Activated CD8-positive, alpha-beta memory T cell treated with anti-CD3 and anti-CD28 coated beads for 24 hours (primary cell): ENCODE data around the gene PLCB1.

Source experiments
- DNase-seq: peaks from one replicate; pipeline ENCODE4 v3.0.0-alpha.2; 2020

Gene PLCB1

GRCh38 chr20:8213270-8213669, 81.2 kb downstream of the PLCB1 start:
- DNase-seq = no peak

- DNase-seq = no peak
These were observed 81.9 kb downstream of the PLCB1 start for GRCh38 chr20:8213831-8214587.

GRCh38 chr20:8215361-8215781, 83.3 kb downstream of the PLCB1 start:
- no peak for DNase-seq

GRCh38 chr20:8216375-8217200, 84.5 kb downstream of the PLCB1 start:
- no peak for DNase-seq

DNA sequence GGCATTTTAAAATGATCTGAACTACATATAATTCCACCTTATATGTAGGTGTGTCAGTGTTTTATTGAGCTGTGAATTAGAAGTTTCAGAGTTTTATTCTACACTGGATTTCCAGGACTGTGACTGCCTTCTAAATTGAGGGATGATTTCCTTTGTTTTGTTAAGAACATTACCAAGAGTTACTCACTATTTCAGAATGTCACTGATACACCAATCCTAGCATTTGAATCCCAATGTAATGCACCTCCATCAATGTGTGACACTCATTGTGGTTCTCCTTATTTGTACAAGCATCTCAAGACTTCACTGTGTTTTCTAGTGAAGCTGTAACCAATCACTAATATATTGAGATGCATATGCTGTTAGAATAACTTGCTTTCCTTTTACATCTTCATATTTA, 86.8 kb downstream of the PLCB1 start:
- no peak for DNase-seq

- no peak for DNase-seq
These were observed 87.3 kb downstream of the PLCB1 start for GRCh38 chr20:8219403-8219802.

GRCh38 chr20:8220716-8221115, 88.7 kb downstream of the PLCB1 start:
- no peak for DNase-seq

DNA sequence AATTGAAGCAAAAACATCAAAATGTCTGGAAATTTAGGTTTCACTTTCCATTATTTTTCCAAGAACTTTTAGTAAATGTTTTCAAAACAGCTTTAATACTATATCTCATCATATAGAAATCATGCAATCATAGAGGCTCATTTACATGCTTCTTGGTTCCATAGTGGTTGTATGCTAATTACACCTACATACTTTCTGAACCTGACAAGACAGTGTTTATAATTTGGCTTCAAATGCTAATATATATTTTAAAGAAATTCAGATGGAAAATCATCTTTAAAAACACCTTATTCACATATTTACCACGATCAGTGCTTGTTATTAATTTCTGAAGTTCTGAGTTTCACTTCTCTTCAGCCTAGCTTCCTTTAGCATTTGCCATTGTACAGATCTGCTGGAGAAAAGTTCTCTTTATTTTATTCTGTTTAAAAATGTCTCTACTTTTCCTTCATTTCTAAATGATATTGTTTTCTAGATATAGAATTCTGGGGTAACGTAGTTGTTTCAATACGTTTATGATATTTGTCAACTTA, 89.9 kb downstream of the PLCB1 start:
- no peak for DNase-seq

DNA sequence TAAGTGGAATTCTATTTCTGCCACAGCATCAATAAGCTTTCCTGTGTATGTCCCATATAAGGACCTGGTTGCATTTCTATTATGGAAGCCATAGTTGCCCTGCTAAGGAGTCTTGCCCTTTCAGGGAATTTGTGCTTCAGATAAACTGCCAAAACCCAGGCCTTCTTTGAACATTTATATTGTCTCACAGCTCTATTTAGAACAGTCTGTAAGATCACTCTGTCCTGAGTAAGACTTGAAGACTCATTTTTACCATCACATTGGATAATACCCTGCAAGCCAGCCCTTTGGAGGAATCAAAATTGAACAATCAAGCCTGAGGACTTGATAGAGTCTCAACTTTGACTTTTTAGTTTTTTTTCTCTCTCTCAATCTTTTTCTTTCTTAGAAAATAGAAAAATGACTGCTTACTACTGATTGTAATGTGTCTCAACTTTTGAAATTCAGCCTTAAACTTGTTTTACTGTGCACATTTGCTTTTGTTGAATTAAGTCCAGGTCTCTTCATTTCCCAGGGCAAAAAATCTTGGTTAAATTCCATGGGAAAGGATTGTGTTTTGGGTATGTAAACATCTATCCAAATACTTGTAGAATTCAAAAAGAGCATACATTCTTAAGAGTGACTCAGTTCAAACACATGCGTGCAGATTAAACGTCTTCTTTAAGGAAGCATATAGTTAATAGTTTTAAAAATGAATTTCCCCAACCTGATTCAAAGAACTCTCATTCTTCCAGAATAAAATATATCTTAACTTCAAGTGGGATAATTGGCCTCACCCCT, 91.2 kb downstream of the PLCB1 start:
- no peak for DNase-seq

DNA sequence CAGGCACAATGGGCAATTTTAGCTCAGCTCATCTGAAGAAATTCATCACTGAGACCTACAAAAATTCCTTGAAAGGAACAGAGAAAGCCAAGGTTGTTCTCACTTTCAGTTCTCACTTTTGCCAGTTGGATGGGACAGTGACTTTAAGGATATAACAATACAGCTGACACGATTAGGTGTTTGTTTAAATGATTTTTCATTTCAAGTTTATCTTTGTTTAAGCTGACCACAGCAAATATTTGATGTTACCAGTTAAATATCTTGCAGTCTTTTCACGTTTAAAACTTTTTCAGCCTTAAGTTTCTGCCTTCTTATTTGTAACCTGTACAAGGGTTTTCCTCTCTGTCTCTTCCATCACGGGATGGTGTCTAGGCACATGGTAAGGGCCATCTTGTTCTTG, 93.6 kb downstream of the PLCB1 start:
- DNase-seq = no peak

- no peak for DNase-seq
These were observed 94.0 kb downstream of the PLCB1 start for GRCh38 chr20:8226106-8226505.

DNA sequence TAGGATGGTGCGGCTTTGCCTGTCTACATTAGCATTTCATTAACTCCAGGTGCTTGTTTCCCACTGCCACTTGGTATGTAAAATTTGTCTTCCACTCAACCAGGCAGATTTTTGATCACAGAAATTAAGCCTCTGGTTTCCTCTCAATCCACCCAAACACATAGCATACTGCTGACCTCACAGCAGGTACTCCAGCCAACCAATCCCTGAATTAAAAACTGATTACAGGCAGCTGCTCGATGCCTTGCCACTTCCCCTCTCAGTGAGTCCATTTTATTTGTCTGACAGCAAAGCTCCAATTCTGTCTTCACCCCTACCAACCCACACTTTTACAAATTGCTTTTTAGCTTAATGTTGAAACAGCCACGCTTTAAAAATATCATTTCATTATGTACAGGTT, 95.2 kb downstream of the PLCB1 start:
- no peak for DNase-seq

- DNase-seq = no peak
These were observed 96.2 kb downstream of the PLCB1 start for GRCh38 chr20:8228315-8228714.

- no peak for DNase-seq
These were observed 97.0 kb downstream of the PLCB1 start for GRCh38 chr20:8229090-8229489.

- no peak for DNase-seq
These were observed 99.0 kb downstream of the PLCB1 start for GRCh38 chr20:8231038-8231437.

DNA sequence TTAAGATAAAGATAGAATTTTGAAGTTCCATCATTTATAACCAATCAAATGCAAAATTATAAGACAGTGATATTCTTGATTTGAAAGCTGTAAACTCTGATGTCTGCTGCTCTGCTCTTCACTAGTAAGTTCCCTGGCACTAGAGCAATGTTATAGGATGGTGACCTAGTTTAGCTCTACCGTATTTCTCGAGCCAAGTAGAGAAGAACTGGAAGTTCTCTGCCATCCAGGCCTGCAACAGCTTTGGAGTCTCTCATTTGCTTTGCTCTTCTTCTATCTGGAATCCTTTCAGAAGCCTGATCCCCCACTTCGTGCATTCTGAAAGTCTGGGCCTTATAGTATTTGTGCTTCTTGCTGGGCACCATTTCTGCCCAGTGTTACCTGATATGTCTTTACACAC, 100.3 kb downstream of the PLCB1 start:
- no peak for DNase-seq

DNA sequence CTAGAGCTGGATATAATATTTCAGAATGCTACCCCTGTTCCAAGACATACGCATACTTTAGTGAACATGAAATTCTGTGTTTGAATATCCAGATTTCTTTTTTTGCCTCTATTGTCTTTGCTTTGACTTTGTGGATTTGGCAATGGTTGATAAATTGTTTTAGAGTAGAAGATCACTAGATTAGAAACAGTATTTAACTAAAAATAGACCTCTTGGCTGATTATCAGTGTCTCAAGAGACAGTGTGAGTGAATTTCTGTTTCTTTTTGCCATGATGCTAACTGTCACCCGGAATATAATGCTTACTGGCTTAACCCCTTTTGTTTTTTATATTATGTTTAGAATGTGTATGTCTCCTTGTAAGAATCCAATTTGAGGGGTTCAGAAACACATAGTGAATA, 102.5 kb downstream of the PLCB1 start:
- DNase-seq = no peak

DNA sequence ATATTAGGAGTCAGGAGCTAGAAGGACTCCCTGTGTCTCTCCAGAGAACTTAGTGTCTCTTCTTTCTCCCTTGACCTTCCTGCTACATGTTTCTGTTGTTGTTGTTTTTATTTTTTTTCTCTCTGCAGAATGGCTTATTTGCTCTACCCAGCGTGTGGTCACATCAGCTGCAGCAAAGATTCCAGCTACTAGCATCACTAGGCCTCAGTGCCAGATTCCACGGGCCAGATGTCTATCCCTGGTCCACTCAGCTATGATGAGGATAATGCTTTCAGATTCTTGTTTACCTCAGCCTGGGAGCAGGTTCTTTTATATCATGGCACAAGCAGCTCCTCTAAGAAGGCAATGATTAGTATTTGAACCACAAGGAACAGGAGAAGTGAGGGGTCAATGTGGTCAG, 110.0 kb downstream of the PLCB1 start:
- no peak for DNase-seq

DNA sequence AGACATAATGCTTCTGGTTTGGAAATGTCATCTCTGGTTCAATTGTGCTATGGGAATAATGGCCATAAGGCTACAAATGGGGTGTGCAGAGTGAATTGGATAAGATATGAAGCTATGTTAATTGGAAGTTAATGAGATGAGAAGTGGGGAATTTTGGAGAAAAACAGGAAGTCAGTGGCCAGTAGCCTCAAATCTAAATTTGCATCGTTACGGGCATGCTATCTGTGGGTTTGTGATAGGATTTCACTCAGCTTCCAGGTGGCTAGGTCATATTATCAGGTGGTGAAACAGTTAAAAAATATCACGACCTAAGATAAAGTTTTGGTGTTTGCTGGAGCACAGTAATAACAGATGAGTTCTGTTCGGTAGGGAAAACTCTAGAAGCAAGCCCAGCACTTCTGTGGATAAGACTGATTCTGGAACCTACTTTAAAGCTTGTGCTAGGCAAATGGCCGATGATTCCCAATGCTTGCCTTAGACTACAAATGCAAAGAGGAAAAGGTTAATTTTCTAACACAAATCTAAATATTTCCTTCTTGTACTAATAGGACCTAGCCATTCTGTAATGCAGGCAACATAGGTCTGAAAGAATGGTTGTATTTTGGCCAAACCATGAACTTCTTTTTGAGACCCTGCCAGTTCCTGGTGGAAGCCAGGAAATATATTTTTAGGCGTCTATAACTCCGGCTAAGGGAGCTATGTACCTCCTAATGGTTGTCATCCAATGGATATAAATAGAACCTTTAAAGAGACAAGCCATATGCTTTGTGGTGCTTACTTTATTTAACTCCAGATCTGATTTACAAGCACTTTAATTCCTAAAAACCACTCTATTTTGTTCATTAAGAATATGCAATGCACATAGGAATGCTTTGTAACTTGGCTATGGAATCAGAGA, 111.0 kb downstream of the PLCB1 start:
- DNase-seq = no peak

GRCh38 chr20:8244637-8245036, 112.6 kb downstream of the PLCB1 start:
- DNase-seq = no peak

GRCh38 chr20:8246153-8246552, 114.1 kb downstream of the PLCB1 start:
- DNase-seq = no peak

DNA sequence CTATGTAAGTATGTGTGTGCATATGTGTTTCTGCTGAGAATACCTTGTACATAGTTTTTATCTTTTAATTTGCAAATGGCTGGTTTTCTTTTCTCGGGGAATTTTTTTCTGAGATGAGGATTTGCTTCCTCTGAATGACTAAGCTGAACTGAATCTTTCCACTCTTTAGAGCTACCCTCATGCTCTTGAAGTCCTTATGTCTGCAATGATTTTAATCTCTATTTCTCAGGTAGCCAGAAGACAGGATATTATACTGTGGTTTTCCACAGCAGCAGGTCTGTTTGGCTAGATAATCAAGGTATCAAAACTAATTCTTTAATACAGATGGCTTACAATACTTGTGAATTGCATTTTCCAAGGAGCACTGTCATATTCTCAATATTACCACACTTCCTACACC, 114.7 kb downstream of the PLCB1 start:
- DNase-seq = no peak
